SIG-M5 treated with dmso at 0.1 percent for 504 hours (cell line): Measurements from ENCODE around the gene PTEN.

ENCODE experiments used
- DNase-seq: peaks from one replicate; lab custom pipeline; 2025; ENCODE audit not compliant: unreplicated experiment; lab: John Stamatoyannopoulos, UW

Gene PTEN

GRCh38 chr10:87915989-87916388 is 52.6 kb downstream of the PTEN start:
- no peak for DNase-seq

GRCh38 chr10:87916515-87916914 is 53.1 kb downstream of the PTEN start:
- DNase-seq: no peak

- no peak for DNase-seq
Observed at GRCh38 chr10:87918254-87918859, 54.9 kb downstream of the PTEN start.

- DNase-seq: no peak
Observed at GRCh38 chr10:87920538-87920937, 57.1 kb downstream of the PTEN start.

GRCh38 chr10:87921931-87922688 is 58.7 kb downstream of the PTEN start:
- DNase-seq: no peak

GRCh38 chr10:87923233-87923632 is 59.8 kb downstream of the PTEN start:
- no peak for DNase-seq

GRCh38 chr10:87925570-87925969 is 62.1 kb downstream of the PTEN start:
- DNase-seq: no peak

- DNase-seq: no peak
Observed at GRCh38 chr10:87927091-87927490, 63.7 kb downstream of the PTEN start.

GRCh38 chr10:87928996-87929395 is 65.6 kb downstream of the PTEN start:
- DNase-seq: no peak

GRCh38 chr10:87930141-87930540 is 66.7 kb downstream of the PTEN start:
- no peak for DNase-seq

- DNase-seq: no peak
Observed at GRCh38 chr10:87930934-87931835, 67.8 kb downstream of the PTEN start.

- DNase-seq: no peak
Observed at GRCh38 chr10:87931836-87932230, 68.4 kb downstream of the PTEN start.

GRCh38 chr10:87935290-87936141 is 72.1 kb downstream of the PTEN start:
- no peak for DNase-seq

GRCh38 chr10:87940210-87940609 is 76.8 kb downstream of the PTEN start:
- DNase-seq: no peak

GRCh38 chr10:87942884-87943527 is 79.6 kb downstream of the PTEN start:
- DNase-seq: no peak

- DNase-seq: no peak
Observed at GRCh38 chr10:87945984-87946383, 82.6 kb downstream of the PTEN start.

- DNase-seq: no peak
Observed at GRCh38 chr10:87952612-87953011, 89.2 kb downstream of the PTEN start.

GRCh38 chr10:87956055-87956454 is 92.6 kb downstream of the PTEN start:
- DNase-seq: no peak

GRCh38 chr10:87957702-87958101 is 94.3 kb downstream of the PTEN start:
- DNase-seq: no peak

- no peak for DNase-seq
Observed at GRCh38 chr10:87960230-87960629, 96.8 kb downstream of the PTEN start.
